Ovary (tissue), 3 donors: ENCODE measurements around the gene STARD4.

Source experiments
- EP300 ChIP-seq: sonication (generic); formaldehyde crosslinking; IDR thresholded peaks from one replicate; pipeline ENCODE4 v1.6.1; 2017; ENCODE audit warnings: antibody characterized with exemption
- POLR2A ChIP-seq: fragments of 450-650 bp; IDR thresholded peaks from one replicate; pipeline ENCODE4 v1.6.1; 2017; ENCODE audit warnings: antibody characterized with exemption, mild to moderate bottlenecking, moderate library complexity
- TF ChIP-seq, protein P1 (sequence below), 3 donors: fragments of 450-650 bp in 2 of 3; fragments of 200-600 bp in 1 of 3; IDR thresholded peaks; one replicate each; pipeline versions ENCODE4 v1.5.1 to v1.8.0; 2016 to 2022; ENCODE audit warnings: antibody characterized with exemption in 3 of 3, mild to moderate bottlenecking in 1 of 3
- donor health status: DM: no; HTN: no; CAD: no.

DNA sequence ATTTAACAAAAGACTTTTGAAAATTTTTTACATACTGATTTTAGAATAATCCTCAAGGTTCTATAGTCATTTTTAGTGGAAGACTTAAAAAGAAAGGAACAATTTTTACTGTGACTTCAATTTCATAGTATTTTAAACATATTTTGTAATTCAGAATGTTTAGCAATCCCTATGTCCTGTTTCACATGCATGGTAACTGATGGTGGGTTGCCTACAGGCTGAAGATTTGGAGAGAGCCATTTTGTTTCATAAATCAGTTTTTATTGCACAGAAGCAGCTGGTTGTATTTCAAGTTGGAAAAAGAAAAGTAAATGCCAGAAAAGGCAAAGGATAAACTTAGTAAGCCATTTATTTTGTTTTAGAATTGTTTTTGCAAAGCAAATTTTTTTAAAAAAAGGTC, 24.0 kb downstream of the STARD4 start:
- TF ChIP-seq POLR2A (no peak), EP300 (no peak)
- TF ChIP-seq, protein P1, sequence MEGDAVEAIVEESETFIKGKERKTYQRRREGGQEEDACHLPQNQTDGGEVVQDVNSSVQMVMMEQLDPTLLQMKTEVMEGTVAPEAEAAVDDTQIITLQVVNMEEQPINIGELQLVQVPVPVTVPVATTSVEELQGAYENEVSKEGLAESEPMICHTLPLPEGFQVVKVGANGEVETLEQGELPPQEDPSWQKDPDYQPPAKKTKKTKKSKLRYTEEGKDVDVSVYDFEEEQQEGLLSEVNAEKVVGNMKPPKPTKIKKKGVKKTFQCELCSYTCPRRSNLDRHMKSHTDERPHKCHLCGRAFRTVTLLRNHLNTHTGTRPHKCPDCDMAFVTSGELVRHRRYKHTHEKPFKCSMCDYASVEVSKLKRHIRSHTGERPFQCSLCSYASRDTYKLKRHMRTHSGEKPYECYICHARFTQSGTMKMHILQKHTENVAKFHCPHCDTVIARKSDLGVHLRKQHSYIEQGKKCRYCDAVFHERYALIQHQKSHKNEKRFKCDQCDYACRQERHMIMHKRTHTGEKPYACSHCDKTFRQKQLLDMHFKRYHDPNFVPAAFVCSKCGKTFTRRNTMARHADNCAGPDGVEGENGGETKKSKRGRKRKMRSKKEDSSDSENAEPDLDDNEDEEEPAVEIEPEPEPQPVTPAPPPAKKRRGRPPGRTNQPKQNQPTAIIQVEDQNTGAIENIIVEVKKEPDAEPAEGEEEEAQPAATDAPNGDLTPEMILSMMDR (IDR thresholded peaks at IDR 0.05) = no peak
